Measurements from ENCODE around the gene CCND2. TPM values are rescaled to one million over a fixed set of nuclear protein-coding genes. Genes with fewer than 3 reads are reported as not detected.

CCND2 gene
- total and polyA plus RNA-seq, 9 of the 15 experiments (the other 6 are each of a cell fraction or from before 2014, with no cell fraction given) = 13.6 to 99.3 (median 39.6) TPM

DNA sequence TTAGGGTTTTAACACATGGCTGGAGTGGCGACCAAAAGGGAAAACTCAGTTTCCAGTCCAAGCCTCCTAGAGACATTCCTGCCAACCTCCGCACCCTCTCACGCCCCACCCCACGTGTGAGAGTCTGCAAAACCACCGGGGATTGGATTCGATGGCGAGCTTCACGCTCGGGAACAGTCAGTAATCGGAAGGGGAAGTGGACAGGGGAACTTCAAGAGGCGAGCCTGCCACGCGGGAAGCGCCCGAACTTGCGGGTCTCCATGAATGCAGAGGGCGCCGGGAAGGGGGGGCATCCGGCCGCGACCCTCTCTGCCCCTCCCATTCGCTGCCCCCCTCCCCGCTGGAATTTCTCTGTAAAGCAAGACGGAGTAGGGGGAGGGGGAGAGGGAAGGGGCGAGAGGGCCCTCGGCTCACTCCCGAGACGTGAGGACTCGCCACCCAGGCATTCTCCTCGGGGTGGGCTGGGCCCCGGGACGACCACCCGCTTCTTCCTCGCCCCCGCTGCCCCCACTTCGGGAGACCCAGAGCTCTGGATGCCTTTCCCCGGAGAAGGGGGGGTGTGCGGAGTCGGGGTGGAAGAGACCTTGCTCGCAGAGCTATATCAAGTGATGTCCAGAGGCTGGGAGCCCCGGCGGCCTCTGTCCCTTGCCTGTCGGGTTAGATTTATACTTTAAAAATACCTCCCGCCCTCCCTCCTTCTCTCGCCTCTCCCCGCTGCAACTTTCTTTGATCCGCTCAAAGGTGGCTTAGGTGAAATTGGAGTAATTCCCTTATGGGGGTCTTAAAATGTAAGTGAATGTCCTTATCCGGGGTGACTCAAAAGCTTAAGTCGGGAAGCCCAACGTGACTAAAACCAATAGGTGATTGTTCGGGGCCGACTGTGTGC is 2.5 kb upstream of the CCND2 start (continued):
- TF ChIP-seq, protein P1, sequence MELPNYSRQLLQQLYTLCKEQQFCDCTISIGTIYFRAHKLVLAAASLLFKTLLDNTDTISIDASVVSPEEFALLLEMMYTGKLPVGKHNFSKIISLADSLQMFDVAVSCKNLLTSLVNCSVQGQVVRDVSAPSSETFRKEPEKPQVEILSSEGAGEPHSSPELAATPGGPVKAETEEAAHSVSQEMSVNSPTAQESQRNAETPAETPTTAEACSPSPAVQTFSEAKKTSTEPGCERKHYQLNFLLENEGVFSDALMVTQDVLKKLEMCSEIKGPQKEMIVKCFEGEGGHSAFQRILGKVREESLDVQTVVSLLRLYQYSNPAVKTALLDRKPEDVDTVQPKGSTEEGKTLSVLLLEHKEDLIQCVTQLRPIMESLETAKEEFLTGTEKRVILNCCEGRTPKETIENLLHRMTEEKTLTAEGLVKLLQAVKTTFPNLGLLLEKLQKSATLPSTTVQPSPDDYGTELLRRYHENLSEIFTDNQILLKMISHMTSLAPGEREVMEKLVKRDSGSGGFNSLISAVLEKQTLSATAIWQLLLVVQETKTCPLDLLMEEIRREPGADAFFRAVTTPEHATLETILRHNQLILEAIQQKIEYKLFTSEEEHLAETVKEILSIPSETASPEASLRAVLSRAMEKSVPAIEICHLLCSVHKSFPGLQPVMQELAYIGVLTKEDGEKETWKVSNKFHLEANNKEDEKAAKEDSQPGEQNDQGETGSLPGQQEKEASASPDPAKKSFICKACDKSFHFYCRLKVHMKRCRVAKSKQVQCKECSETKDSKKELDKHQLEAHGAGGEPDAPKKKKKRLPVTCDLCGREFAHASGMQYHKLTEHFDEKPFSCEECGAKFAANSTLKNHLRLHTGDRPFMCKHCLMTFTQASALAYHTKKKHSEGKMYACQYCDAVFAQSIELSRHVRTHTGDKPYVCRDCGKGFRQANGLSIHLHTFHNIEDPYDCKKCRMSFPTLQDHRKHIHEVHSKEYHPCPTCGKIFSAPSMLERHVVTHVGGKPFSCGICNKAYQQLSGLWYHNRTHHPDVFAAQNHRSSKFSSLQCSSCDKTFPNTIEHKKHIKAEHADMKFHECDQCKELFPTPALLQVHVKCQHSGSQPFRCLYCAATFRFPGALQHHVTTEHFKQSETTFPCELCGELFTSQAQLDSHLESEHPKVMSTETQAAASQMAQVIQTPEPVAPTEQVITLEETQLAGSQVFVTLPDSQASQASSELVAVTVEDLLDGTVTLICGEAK (IDR thresholded peaks at IDR 0.05) = 0 out of 2 replicates have a peak, but pooled peaks have one; percentile 34
- TF ChIP-seq, protein P1 (CRISPR knock-in tag; IDR thresholded peaks at IDR 0.05) = no peak
- TF ChIP-seq MYC (IDR thresholded peaks at IDR 0.05; ENCODE audit: low read depth, low read length) = no peak
- no peak for TF ChIP-seq MYC (CRISPR knock-in tag; IDR thresholded peaks at IDR 0.05; ENCODE audit: borderline replicate concordance, low read depth)
- no peak for TF ChIP-seq PTRF (tag; IDR thresholded peaks at IDR 0.05)
- TF ChIP-seq L3MBTL2 (IDR thresholded peaks at IDR 0.05) = peak; percentile 76
- TF ChIP-seq TOE1 (IDR thresholded peaks at IDR 0.05; ENCODE audit: borderline replicate concordance) = no peak
- no peak for TF ChIP-seq TOE1 (CRISPR knock-in tag; IDR thresholded peaks at IDR 0.05; ENCODE audit: borderline replicate concordance, low read depth)
- peak; percentile 30; the same call in 1 of the 2 replicates for TF ChIP-seq EP400 (IDR thresholded peaks at IDR 0.05)
- TF ChIP-seq ZNF324 (CRISPR knock-in tag; IDR thresholded peaks at IDR 0.05) = no peak
- no peak for TF ChIP-seq SRSF1 (IDR thresholded peaks at IDR 0.05; ENCODE audit: low read depth, low read length)
- TF ChIP-seq JUND (IDR thresholded peaks at IDR 0.05; ENCODE audit: borderline replicate concordance, low read depth, low read length) = no peak
- no peak for TF ChIP-seq JUND (tag; IDR thresholded peaks at IDR 0.05; ENCODE audit: borderline replicate concordance, low read depth, low read length)
- TF ChIP-seq ZNF3 (CRISPR knock-in tag; IDR thresholded peaks at IDR 0.05) = no peak
- TF ChIP-seq, protein P2, sequence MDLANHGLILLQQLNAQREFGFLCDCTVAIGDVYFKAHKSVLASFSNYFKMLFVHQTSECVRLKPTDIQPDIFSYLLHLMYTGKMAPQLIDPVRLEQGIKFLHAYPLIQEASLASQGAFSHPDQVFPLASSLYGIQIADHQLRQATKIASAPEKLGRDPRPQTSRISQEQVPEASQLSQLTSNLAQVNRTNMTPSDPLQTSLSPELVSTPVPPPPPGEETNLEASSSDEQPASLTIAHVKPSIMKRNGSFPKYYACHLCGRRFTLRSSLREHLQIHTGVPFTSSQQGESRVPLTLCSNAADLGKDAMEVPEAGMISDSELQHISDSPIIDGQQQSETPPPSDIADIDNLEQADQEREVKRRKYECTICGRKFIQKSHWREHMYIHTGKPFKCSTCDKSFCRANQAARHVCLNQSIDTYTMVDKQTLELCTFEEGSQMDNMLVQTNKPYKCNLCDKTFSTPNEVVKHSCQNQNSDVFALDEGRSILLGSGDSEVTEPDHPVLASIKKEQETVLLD (IDR thresholded peaks at IDR 0.05) = no peak
- TF ChIP-seq, protein P3, sequence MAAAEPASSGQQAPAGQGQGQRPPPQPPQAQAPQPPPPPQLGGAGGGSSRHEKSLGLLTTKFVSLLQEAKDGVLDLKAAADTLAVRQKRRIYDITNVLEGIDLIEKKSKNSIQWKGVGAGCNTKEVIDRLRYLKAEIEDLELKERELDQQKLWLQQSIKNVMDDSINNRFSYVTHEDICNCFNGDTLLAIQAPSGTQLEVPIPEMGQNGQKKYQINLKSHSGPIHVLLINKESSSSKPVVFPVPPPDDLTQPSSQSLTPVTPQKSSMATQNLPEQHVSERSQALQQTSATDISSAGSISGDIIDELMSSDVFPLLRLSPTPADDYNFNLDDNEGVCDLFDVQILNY (CRISPR knock-in tag; IDR thresholded peaks at IDR 0.05) = no peak
- no peak for TF ChIP-seq BRD9 (IDR thresholded peaks at IDR 0.05; ENCODE audit: low read depth, partially characterized antibody)

Measured in K562 (cell line).